HL-60 (cell line): ENCODE measurements around the gene YLPM1.

Experiments
- DNase-seq, 2 experiments: peaks; one replicate each; pipeline ENCODE4 v3.0.0-alpha.2; 2010 to 2020; ENCODE audit warnings: low read depth in 1 of 2, low spot score in 1 of 2
- H3K27ac ChIP-seq: fragments of 250-450 bp; sonication (Bioruptor Pico); replicated peaks from 2 replicates; pipeline ENCODE4 v1.5.1; 2020; ENCODE audit warnings: mild to moderate bottlenecking, moderate library complexity
- H3K27me3 ChIP-seq: fragments of 250-450 bp; sonication (Bioruptor Pico); 2 replicates; pipeline ENCODE4 v1.5.1; 2021; ENCODE audit warnings: mild to moderate bottlenecking, moderate library complexity; ENCODE audit not compliant: insufficient read depth, poor library complexity, severe bottlenecking
- H3K4me3 ChIP-seq: replicated peaks from 2 replicates; pipeline ENCODE4 v1.5.1; 2011; ENCODE audit warnings: mild to moderate bottlenecking, control low read depth, low read length; ENCODE audit not compliant: insufficient read depth
- GABPA ChIP-seq: IDR thresholded peaks from 2 replicates; pipeline ENCODE4 v1.6.1; 2012; ENCODE audit warnings: low read depth
- POLR2AphosphoS5 ChIP-seq: IDR thresholded peaks from 2 replicates; pipeline ENCODE4 v1.6.1; 2012; ENCODE audit warnings: low read depth
- SPI1 ChIP-seq: IDR thresholded peaks from 2 replicates; pipeline ENCODE4 v1.6.1; 2012; ENCODE audit warnings: low read depth, mild to moderate bottlenecking, borderline replicate concordance
- TF ChIP-seq, protein P1 (sequence below): IDR thresholded peaks from 2 replicates; pipeline ENCODE4 v1.6.1; 2012; ENCODE audit warnings: low read depth; ENCODE audit not compliant: insufficient replicate concordance
- TF ChIP-seq, protein P2 (sequence below): IDR thresholded peaks from one replicate; pipeline ENCODE4 v1.5.1; 2011; ENCODE audit warnings: low read length, control low read depth, inconsistent platforms; ENCODE audit not compliant: insufficient read depth

The YLPM1 gene

DNA sequence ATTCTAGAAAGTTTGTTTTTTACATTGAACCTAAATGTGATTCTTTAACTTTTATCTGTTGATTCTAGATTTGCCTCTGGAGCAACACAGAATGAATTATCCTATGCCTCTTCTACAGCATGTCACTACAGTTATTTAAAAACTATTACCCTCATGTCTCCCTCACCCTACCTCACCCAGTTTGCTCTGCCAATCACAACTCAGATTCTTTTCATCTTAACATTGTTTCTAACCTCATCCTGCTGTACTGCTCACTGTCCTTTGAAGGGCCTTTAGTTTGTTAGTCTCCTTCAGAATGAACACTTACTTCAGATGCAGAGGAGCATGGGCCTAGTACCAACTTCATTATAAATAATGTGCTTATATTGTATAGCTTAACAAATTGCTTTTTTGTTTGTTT is 21.5 kb downstream of the YLPM1 start:
- Histone ChIP-seq H3K27ac (no peak overlapping the region), H3K27me3 (no peaks in the 10 kb centered on the region), H3K4me3 (no peak overlapping the region)
- TF ChIP-seq GABPA (no peak), SPI1 (no peak), POLR2AphosphoS5 (no peak)
- TF ChIP-seq, protein P1, sequence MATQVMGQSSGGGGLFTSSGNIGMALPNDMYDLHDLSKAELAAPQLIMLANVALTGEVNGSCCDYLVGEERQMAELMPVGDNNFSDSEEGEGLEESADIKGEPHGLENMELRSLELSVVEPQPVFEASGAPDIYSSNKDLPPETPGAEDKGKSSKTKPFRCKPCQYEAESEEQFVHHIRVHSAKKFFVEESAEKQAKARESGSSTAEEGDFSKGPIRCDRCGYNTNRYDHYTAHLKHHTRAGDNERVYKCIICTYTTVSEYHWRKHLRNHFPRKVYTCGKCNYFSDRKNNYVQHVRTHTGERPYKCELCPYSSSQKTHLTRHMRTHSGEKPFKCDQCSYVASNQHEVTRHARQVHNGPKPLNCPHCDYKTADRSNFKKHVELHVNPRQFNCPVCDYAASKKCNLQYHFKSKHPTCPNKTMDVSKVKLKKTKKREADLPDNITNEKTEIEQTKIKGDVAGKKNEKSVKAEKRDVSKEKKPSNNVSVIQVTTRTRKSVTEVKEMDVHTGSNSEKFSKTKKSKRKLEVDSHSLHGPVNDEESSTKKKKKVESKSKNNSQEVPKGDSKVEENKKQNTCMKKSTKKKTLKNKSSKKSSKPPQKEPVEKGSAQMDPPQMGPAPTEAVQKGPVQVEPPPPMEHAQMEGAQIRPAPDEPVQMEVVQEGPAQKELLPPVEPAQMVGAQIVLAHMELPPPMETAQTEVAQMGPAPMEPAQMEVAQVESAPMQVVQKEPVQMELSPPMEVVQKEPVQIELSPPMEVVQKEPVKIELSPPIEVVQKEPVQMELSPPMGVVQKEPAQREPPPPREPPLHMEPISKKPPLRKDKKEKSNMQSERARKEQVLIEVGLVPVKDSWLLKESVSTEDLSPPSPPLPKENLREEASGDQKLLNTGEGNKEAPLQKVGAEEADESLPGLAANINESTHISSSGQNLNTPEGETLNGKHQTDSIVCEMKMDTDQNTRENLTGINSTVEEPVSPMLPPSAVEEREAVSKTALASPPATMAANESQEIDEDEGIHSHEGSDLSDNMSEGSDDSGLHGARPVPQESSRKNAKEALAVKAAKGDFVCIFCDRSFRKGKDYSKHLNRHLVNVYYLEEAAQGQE, result no peak
- TF ChIP-seq, protein P2, sequence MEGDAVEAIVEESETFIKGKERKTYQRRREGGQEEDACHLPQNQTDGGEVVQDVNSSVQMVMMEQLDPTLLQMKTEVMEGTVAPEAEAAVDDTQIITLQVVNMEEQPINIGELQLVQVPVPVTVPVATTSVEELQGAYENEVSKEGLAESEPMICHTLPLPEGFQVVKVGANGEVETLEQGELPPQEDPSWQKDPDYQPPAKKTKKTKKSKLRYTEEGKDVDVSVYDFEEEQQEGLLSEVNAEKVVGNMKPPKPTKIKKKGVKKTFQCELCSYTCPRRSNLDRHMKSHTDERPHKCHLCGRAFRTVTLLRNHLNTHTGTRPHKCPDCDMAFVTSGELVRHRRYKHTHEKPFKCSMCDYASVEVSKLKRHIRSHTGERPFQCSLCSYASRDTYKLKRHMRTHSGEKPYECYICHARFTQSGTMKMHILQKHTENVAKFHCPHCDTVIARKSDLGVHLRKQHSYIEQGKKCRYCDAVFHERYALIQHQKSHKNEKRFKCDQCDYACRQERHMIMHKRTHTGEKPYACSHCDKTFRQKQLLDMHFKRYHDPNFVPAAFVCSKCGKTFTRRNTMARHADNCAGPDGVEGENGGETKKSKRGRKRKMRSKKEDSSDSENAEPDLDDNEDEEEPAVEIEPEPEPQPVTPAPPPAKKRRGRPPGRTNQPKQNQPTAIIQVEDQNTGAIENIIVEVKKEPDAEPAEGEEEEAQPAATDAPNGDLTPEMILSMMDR, result no peak
- DNase-seq, result no peak

DNA sequence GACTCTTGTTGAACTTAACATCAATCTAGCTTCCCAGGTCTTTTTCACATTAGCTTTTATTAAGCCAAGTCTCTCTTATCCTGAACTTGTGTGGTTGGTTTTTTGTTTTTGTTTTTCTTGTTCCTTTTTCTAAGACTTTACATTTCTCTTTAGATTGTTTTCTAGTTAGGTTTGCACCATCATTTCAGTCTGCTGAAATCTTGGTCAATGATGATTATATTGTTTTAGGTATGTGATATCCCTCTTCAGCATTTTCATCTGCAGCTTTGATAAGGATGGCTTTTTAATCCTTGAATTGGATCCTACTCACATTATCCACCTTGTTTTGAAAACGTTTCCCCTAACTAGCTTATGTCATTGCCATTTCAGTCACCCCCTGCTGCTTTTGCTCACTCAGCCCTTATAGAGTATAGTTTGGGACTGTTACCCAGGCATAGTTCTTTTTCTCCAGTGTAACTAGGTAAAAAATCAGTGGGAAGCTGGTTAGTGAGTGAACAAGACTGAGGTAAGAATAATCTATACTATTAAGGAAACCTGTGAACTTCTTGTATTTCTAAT is 22.0 kb downstream of the YLPM1 start:
- DNase-seq, result no peak
- TF ChIP-seq SPI1, result no peak
- Histone ChIP-seq H3K27ac (no peak overlapping the region), H3K4me3 (no peak overlapping the region), H3K27me3 (no peaks in the 10 kb centered on the region)

DNA sequence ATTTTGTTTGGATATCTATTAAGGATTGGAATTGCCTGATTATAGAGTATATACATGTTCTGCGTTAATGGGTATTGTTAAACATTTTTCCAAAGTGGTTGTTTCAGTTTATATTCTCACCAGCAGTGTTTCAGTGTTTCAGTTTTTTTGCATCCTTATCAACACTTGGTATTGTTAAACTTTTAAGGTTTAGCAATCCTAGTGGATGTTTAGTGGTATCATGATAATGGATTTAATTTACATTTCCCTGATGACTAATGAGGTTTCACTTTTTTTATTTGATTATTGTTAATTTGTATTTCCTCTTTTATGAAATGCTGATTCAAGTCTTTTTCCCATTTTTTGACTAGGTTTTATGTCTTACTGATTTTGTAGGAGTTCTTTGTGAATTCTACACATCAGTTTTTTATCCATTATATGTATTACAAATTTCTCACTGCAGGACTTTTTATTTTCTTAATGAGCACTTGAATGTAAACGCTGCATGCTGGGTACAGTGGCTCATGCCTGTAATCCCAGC is 23.7 kb downstream of the YLPM1 start:
- no peak for DNase-seq
- H3K4me3 ChIP-seq, result no peak overlapping the region
- TF ChIP-seq SPI1 (no peak), POLR2AphosphoS5 (no peak), GABPA (no peak)
- TF ChIP-seq, protein P1, result no peak
- TF ChIP-seq, protein P2, result no peak
- no peak overlapping the region for H3K27ac ChIP-seq
- H3K27me3 ChIP-seq, result no peaks in the 10 kb centered on the region

DNA sequence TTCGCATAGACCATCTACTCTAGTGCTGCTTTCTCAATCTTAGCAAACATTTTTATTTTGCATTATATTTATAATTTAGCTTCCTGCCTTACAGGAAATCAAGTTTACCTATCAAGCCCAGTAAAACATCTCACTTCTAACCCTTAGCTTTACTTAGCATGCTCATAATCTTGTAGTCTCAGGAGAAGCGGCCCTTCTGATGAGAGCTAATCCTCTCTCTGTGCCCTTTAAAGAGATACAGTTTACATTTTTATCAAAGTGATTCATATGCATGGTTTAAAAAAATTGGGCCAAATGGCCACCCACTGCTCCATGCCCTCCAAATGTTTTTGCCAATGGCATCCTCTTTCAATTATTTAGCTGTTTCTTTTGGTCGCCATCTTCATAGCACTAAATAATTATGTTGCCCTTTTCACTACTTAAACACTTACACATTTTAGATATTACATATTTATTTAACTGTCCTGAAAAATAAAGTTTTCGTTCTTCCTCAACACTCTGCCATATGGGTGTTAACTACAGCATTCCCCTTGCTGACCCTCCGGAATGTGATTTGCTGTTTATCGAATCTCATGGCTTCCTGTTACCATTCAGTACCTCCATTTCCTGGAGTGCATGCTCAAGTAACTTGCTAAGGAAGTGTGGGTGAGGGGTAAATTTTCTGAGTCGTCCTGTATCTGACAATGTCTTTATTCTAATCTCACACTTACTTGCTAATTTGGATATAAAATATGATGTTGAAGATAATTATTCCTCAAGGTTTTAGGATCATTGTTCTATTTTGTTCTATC is 29.3 kb downstream of the YLPM1 start:
- no peak overlapping the region for H3K27ac ChIP-seq
- no peak for TF ChIP-seq GABPA
- TF ChIP-seq SPI1, result no peak
- TF ChIP-seq, protein P2, result no peak
- TF ChIP-seq, protein P1, result no peak
- no peak for TF ChIP-seq POLR2AphosphoS5
- no peak overlapping the region for H3K4me3 ChIP-seq
- no peak for DNase-seq
- H3K27me3 ChIP-seq, result no peaks in the 10 kb centered on the region
